Lower leg skin (tissue), 4 donors: ENCODE results near the gene CYREN. TPM values are rescaled to one million over a fixed set of nuclear protein-coding genes. Genes with fewer than 3 reads are reported as not detected.

Experiments used
- DNase-seq, 2 donors: peaks; one replicate each; pipeline ENCODE4 v3.0.0-alpha.2; 2019; ENCODE audit warnings: low spot score in 2 of 2
- H3K4me3 ChIP-seq: fragments of 200-600 bp; sonication (generic); 2 replicates; pipeline ENCODE4 v1.5.1; 2017; ENCODE audit warnings: mild to moderate bottlenecking, low read depth; ENCODE audit not compliant: poor library complexity, severe bottlenecking
- CTCF ChIP-seq, 3 donors: fragments of 450-650 bp; IDR thresholded peaks; one replicate each; pipeline ENCODE4 v1.5.1; 2016; ENCODE audit warnings: antibody characterized with exemption in 3 of 3, mild to moderate bottlenecking in 3 of 3, moderate library complexity in 2 of 3
- POLR2A ChIP-seq, 2 donors: fragments of 450-650 bp; IDR thresholded peaks; one replicate each; pipeline ENCODE4 v1.6.1; 2016 to 2017; ENCODE audit warnings: antibody characterized with exemption in 2 of 2, mild to moderate bottlenecking in 1 of 2, moderate library complexity in 1 of 2
- WGBS, 2 donors: methylation state at CpG; one replicate each; pipeline ENCODE4 v1.1.5; 2018; 5-methylcytosine and 5-hydroxymethylcytosine counted together
- intact Hi-C: fragments of 100-400 bp; cut with DNase I; formaldehyde crosslinking; loops from one replicate; pipeline ENCODE4 v1.15.0; 2023; ENCODE audit warnings: low total_unique reads
- total RNA-seq, 4 donors: library from RNA; depleted of rRNA; stranded (reverse); fragments of >200 nt; gene quantifications; one replicate each; pipeline ENCODE4 v1.1.0, GENCODE V29; 2016

The CYREN gene
- total RNA-seq, 4 donors from 2014 or later: 26.1 to 42.2 (median 30.5) TPM

- WGBS, 2 donors: 0% methylated on average over 15 to 76 of the region's 82 CpGs
- intact Hi-C loops: no loop called here
- DNase-seq: peak; percentile 94 to 99
- TF ChIP-seq POLR2A (IDR thresholded peaks at IDR 0.05) (no peak), CTCF (IDR thresholded peaks at IDR 0.05) (no peak)
- H3K4me3 ChIP-seq: peak within 1 kb of the TSS; percentile 82
Measured at GRCh38 chr7:135211179-135211945, 40.9 kb upstream of the CYREN start, which contains the start of gene WDR91. Gene WDR91, minus strand, starts transcription at chr7:135211526. Its CDS starts 24 bp downstream, at chr7:135211502.

- intact Hi-C loops: no loop called here
- WGBS, 2 donors: 0 to 3% methylated on average over 13 of the region's 13 CpGs
- H3K4me3 ChIP-seq: peak overlapping the region; percentile 82
- DNase-seq: no peak
- no peak for TF ChIP-seq POLR2A (IDR thresholded peaks at IDR 0.05)
Measured at GRCh38 chr7:135210888-135211178, 40.3 kb upstream of the CYREN start.

GRCh38 chr7:135209225-135209834, 38.8 kb upstream of the CYREN start:
- 84 to 86% methylated on average over 7 of the region's 7 CpGs for WGBS, 2 donors

GRCh38 chr7:135208102-135208793, 37.7 kb upstream of the CYREN start:
- no peak for DNase-seq
- 78 to 82% methylated on average over 6 of the region's 6 CpGs for WGBS, 2 donors
- H3K4me3 ChIP-seq: no peak overlapping the region
- intact Hi-C loops: no loop called here
- TF ChIP-seq CTCF (IDR thresholded peaks at IDR 0.05): no peak
- no peak for TF ChIP-seq POLR2A (IDR thresholded peaks at IDR 0.05)

More at GRCh38 chr7:135209225-135209834, 38.8 kb upstream of the CYREN start:
- DNase-seq: no peak
- TF ChIP-seq CTCF (IDR thresholded peaks at IDR 0.05): no peak
- TF ChIP-seq POLR2A (IDR thresholded peaks at IDR 0.05): no peak
- intact Hi-C loops: no loop called here
- no peak overlapping the region for H3K4me3 ChIP-seq

GRCh38 chr7:135207406-135208101, 37.0 kb upstream of the CYREN start:
- 78 to 84% methylated on average over 8 of the region's 8 CpGs for WGBS, 2 donors

More at GRCh38 chr7:135207406-135208101, 37.0 kb upstream of the CYREN start:
- H3K4me3 ChIP-seq: no peak overlapping the region
- TF ChIP-seq POLR2A (IDR thresholded peaks at IDR 0.05) (no peak), CTCF (IDR thresholded peaks at IDR 0.05) (no peak)
- DNase-seq: no peak
- intact Hi-C loops: no loop called here
